SU-DHL-6 (cell line): ENCODE results near the gene RAD9B.

Experiments used
- H2AFZ ChIP-seq: fragments of 200-600 bp; sonication (generic); 2 replicates; pipeline ENCODE4 v1.6.1; 2014; ENCODE audit warnings: low read depth, mild to moderate bottlenecking, moderate library complexity, mixed read lengths, antibody characterized with exemption, low read length; ENCODE audit not compliant: severe bottlenecking
- H3F3A ChIP-seq: fragments of 200-600 bp; shearing (Covaris generic); 2 replicates; pipeline ENCODE4 v1.6.0; 2016; ENCODE audit warnings: antibody characterized with exemption, mild to moderate bottlenecking; ENCODE audit not compliant: insufficient read depth
- H3K27ac ChIP-seq: fragments of 200-600 bp; sonication (generic); 2 replicates; pipeline ENCODE4 v1.5.1; 2016; ENCODE audit warnings: low read depth, mild to moderate bottlenecking, low read length, moderate library complexity, mixed read lengths
- H3K27me3 ChIP-seq: fragments of 200-600 bp; sonication (generic), shearing (Covaris generic); 2 replicates; pipeline ENCODE4 v1.6.0; 2014; ENCODE audit warnings: mild to moderate bottlenecking, low read length
- H3K36me3 ChIP-seq: fragments of 200-600 bp; sonication (generic); 2 replicates; pipeline ENCODE4 v1.6.1; 2014; ENCODE audit warnings: mild to moderate bottlenecking, low read length, mixed read lengths
- H3K4me2 ChIP-seq: fragments of 300-600, 200-600 bp; shearing (Covaris generic), sonication (generic); 2 replicates; pipeline ENCODE4 v1.6.0; 2014; ENCODE audit warnings: low read length, low read depth, mild to moderate bottlenecking; ENCODE audit not compliant: poor library complexity, severe bottlenecking
- H3K4me3 ChIP-seq: fragments of 200-600 bp; sonication (generic); 2 replicates; pipeline ENCODE4 v1.5.1; 2014; ENCODE audit warnings: antibody characterized with exemption, low read length, mild to moderate bottlenecking, mixed read lengths; ENCODE audit not compliant: insufficient read depth, poor library complexity, severe bottlenecking
- H3K79me2 ChIP-seq: fragments of 200-600 bp; sonication (generic); 2 replicates; pipeline ENCODE4 v1.6.1; 2014; ENCODE audit warnings: mild to moderate bottlenecking, low read length, moderate library complexity; ENCODE audit not compliant: insufficient read depth
- H3K9ac ChIP-seq: fragments of 200-600 bp; sonication (generic); 2 replicates; pipeline ENCODE4 v1.7.0; 2014; ENCODE audit warnings: mild to moderate bottlenecking, low read length
- H3K9me2 ChIP-seq: fragments of 200-600 bp; sonication (generic); replicated peaks from 2 replicates; pipeline ENCODE4 v1.6.1; 2014; ENCODE audit warnings: low read length; ENCODE audit not compliant: insufficient read depth
- H3K9me3 ChIP-seq: fragments of 200-600 bp; sonication (generic); 2 replicates; pipeline ENCODE4 v1.6.1; 2014; ENCODE audit warnings: low read length, mixed read lengths; ENCODE audit not compliant: insufficient read depth
- H4K20me1 ChIP-seq: fragments of 200-600 bp; sonication (generic); 2 replicates; pipeline ENCODE4 v1.6.1; 2014; ENCODE audit warnings: low read depth, mild to moderate bottlenecking, antibody characterized with exemption, low read length, moderate library complexity, mixed read lengths
- CTCF ChIP-seq: fragments of 200-600 bp; sonication (generic); IDR thresholded peaks from one replicate; pipeline ENCODE4 v1.5.1; 2017; ENCODE audit warnings: antibody characterized with exemption, mild to moderate bottlenecking, low read length, moderate library complexity; ENCODE audit not compliant: insufficient read depth, poor library complexity, severe bottlenecking
- EZH2phosphoT487 ChIP-seq: fragments of 200-600 bp; sonication (generic), shearing (Covaris generic); conservative IDR thresholded peaks from 2 replicates; pipeline ENCODE4 v1.6.1; 2018; ENCODE audit warnings: mild to moderate bottlenecking, antibody characterized with exemption, low read length, moderate library complexity, mixed read lengths

Gene RAD9B

GRCh38 chr12:110501399-110501751 is 756 bp upstream of the RAD9B start:
- TF ChIP-seq EZH2phosphoT487 (no peak), CTCF (no peak)
- peaks cover 41% of the 10 kb centered on the region for H3K79me2 ChIP-seq
- H3K9me3 ChIP-seq, result no peaks in the 10 kb centered on the region
- peak overlapping the region; percentile 81 for H3K4me2 ChIP-seq
- H2AFZ ChIP-seq, result peak overlapping the region; percentile 31
- H3K36me3 ChIP-seq, result peaks cover 17% of the 10 kb centered on the region
- peaks cover 43% of the 10 kb centered on the region for H3F3A ChIP-seq
- peak overlapping the region; percentile 89 for H3K4me3 ChIP-seq
- no peaks in the 10 kb centered on the region for H3K27me3 ChIP-seq
- peak overlapping the region; percentile 73 for H3K27ac ChIP-seq
- no peaks in the 10 kb centered on the region for H4K20me1 ChIP-seq
- no peaks in the 10 kb centered on the region for H3K9me2 ChIP-seq
- peak overlapping the region; percentile 89 for H3K9ac ChIP-seq

- TF ChIP-seq EZH2phosphoT487 (no peak), CTCF (no peak)
- Histone ChIP-seq H3K27ac (no peak overlapping the region), H3K9me3 (no peaks in the 10 kb centered on the region), H3K27me3 (no peaks in the 10 kb centered on the region), H3K9ac (no peak overlapping the region), H3K79me2 (peaks cover 31% of the 10 kb centered on the region), H3F3A (peaks cover 33% of the 10 kb centered on the region), H3K4me3 (no peak overlapping the region), H3K4me2 (no peak overlapping the region), H2AFZ (no peak overlapping the region), H4K20me1 (no peaks in the 10 kb centered on the region), H3K36me3 (peaks cover 8% of the 10 kb centered on the region), H3K9me2 (no peaks in the 10 kb centered on the region)
Observed at GRCh38 chr12:110503432-110503831, 1.3 kb downstream of the RAD9B start.

- Histone ChIP-seq H3K27me3 (no peaks in the 10 kb centered on the region), H4K20me1 (no peaks in the 10 kb centered on the region), H3K79me2 (peaks cover 13% of the 10 kb centered on the region), H3K4me2 (no peak overlapping the region), H3K27ac (no peak overlapping the region), H3K9me2 (no peaks in the 10 kb centered on the region), H3F3A (peaks cover 15% of the 10 kb centered on the region), H3K9ac (no peak overlapping the region), H3K36me3 (no peaks in the 10 kb centered on the region), H3K4me3 (no peak overlapping the region), H2AFZ (no peak overlapping the region), H3K9me3 (no peaks in the 10 kb centered on the region)
- no peak for TF ChIP-seq CTCF
- TF ChIP-seq EZH2phosphoT487, result no peak
Observed at GRCh38 chr12:110505332-110505731, 3.2 kb downstream of the RAD9B start.
